Endothelial cell of umbilical vein (primary cell): Measurements from ENCODE around the gene PRPF8. TPM values are rescaled to one million over a fixed set of nuclear protein-coding genes. Genes with fewer than 3 reads are reported as not detected.

Source experiments
- BruUV-seq: library from RNA; stranded (reverse); fragments of 400-500 nt; replicated peaks from 2 replicates; lab custom pipeline; 2021; lab: Mats Ljungman, UMichigan
- CTCF ChIA-PET: fragments of 300-600, 350-600 bp; sonication (Branson Sonifier 250); formaldehyde crosslinking; loops from one replicate; lab custom pipeline; 2021; ENCODE audit warnings: antibody characterized with exemption, inconsistent platforms; lab: Charles Lee
- POLR2A ChIA-PET: fragments of 300-600, 350-600 bp; sonication (Branson Sonifier 250); formaldehyde crosslinking; loops from one replicate; lab custom pipeline; 2021; ENCODE audit warnings: antibody characterized with exemption, inconsistent platforms; lab: Charles Lee
- DNase-seq: peaks from one replicate; pipeline ENCODE4 v3.0.0-alpha.2; 2011; ENCODE audit warnings: low read depth, low spot score
- FAIRE-seq: peaks from 2 replicates; lab custom pipeline; 2011; peaks lifted over from hg19 to GRCh38; lab: Jason Lieb, UNC
- H2AFZ ChIP-seq: 2 replicates; pipeline ENCODE4 v1.6.0; 2012; ENCODE audit warnings: low read depth, low read length, control low read depth, inconsistent platforms
- H3K27ac ChIP-seq: 2 replicates; pipeline ENCODE4 v1.5.1; 2011; ENCODE audit warnings: low read depth, mild to moderate bottlenecking, control low read depth, low read length, moderate library complexity; ENCODE audit not compliant: insufficient read depth
- H3K27me3 ChIP-seq, 2 experiments: 2 replicates each; pipeline versions ENCODE4 v1.6.0 to v1.6.1; 2011; ENCODE audit warnings: low read length in 2 of 2, mixed read lengths in 1 of 2; ENCODE audit not compliant: control insufficient read depth in 2 of 2, insufficient read depth in 2 of 2
- H3K36me3 ChIP-seq, 2 experiments: 2 replicates in 1 of 2; 3 replicates in 1 of 2; pipeline ENCODE4 v1.5.1; 2011; ENCODE audit warnings: low read length in 2 of 2, mild to moderate bottlenecking in 1 of 2, moderate library complexity in 1 of 2; ENCODE audit not compliant: control insufficient read depth in 2 of 2, insufficient read depth in 2 of 2; ENCODE audit errors: extremely low read depth in 1 of 2
- H3K4me1 ChIP-seq: 3 replicates; pipeline ENCODE4 v1.5.1; 2011; ENCODE audit warnings: mild to moderate bottlenecking, low read length; ENCODE audit not compliant: control insufficient read depth, insufficient read depth; ENCODE audit errors: extremely low read depth
- H3K4me2 ChIP-seq: 2 replicates; pipeline ENCODE4 v1.6.1; 2011; ENCODE audit warnings: low read length, control low read depth, mixed read lengths; ENCODE audit not compliant: insufficient read depth
- H3K4me3 ChIP-seq, 3 experiments: fragments of 200-600 bp in 1 of 3; sonication (generic), shearing (Covaris generic) in 1 of 3; replicated peaks in 1 of 3; 2 replicates each; pipeline ENCODE4 v1.5.1; 2011 to 2016; ENCODE audit warnings: control low read depth in 3 of 3, low read length in 3 of 3, mild to moderate bottlenecking in 2 of 3, inconsistent platforms in 1 of 3, low read depth in 1 of 3, moderate library complexity in 1 of 3; ENCODE audit not compliant: insufficient read depth in 1 of 3
- H3K79me2 ChIP-seq: 2 replicates; pipeline ENCODE4 v1.6.0; 2012; ENCODE audit warnings: low read length, inconsistent platforms; ENCODE audit not compliant: control insufficient read depth, insufficient read depth
- H3K9ac ChIP-seq: replicated peaks from 2 replicates; pipeline ENCODE3; 2011; ENCODE audit warnings: low read length, control low read depth; ENCODE audit not compliant: insufficient read depth; ENCODE audit errors: extremely low read depth
- H3K9me1 ChIP-seq: replicated peaks from 3 replicates; pipeline ENCODE4 v1.6.0; 2011; ENCODE audit warnings: mild to moderate bottlenecking, low read length; ENCODE audit not compliant: control insufficient read depth, insufficient read depth; ENCODE audit errors: extremely low read depth
- H3K9me3 ChIP-seq: replicated peaks from 2 replicates; pipeline ENCODE4 v1.5.1; 2012; ENCODE audit warnings: low read length, inconsistent platforms; ENCODE audit not compliant: control insufficient read depth, insufficient read depth
- H4K20me1 ChIP-seq: replicated peaks from 2 replicates; pipeline ENCODE3; 2011; ENCODE audit warnings: mild to moderate bottlenecking, low read length; ENCODE audit not compliant: control insufficient read depth, insufficient read depth; ENCODE audit errors: extremely low read depth
- CTCF ChIP-seq, 2 donors: IDR thresholded peaks; 1 replicate in 1 of 2; 2 replicates in 1 of 2; pipeline ENCODE4 v1.5.1; 2011; ENCODE audit warnings: low read length in 2 of 2, mild to moderate bottlenecking in 2 of 2, moderate library complexity in 2 of 2, control low read depth in 1 of 2, inconsistent platforms in 1 of 2, low read depth in 1 of 2; ENCODE audit not compliant: insufficient read depth in 1 of 2; ENCODE audit errors: extremely low read depth in 1 of 2
- EZH2 ChIP-seq: IDR thresholded peaks from 2 replicates; pipeline ENCODE4 v1.6.1; 2012; ENCODE audit warnings: borderline replicate concordance, low read depth, mild to moderate bottlenecking, moderate library complexity, low read length, inconsistent platforms; ENCODE audit not compliant: severe bottlenecking
- FOS ChIP-seq: IDR thresholded peaks from 2 replicates; pipeline ENCODE4 v1.6.1; 2011; ENCODE audit warnings: mild to moderate bottlenecking, low read length, moderate library complexity, borderline replicate concordance; ENCODE audit not compliant: insufficient read depth
- GATA2 ChIP-seq: IDR thresholded peaks from 2 replicates; pipeline ENCODE4 v1.7.0; 2011; ENCODE audit warnings: low read depth, mild to moderate bottlenecking, moderate library complexity, mixed read lengths, low read length; ENCODE audit not compliant: insufficient read length, insufficient read depth
- JUN ChIP-seq: IDR thresholded peaks from 2 replicates; pipeline ENCODE4 v1.6.1; 2011; ENCODE audit warnings: borderline replicate concordance, low read depth; ENCODE audit not compliant: insufficient read length, insufficient read depth
- MYC ChIP-seq: IDR thresholded peaks from one replicate; pipeline ENCODE4 v1.6.1; 2011; ENCODE audit warnings: mild to moderate bottlenecking, low read depth, low read length
- POLR2A ChIP-seq: IDR thresholded peaks from 2 replicates; pipeline ENCODE4 v1.6.1; 2012; ENCODE audit warnings: low read depth, mild to moderate bottlenecking, control low read depth, low read length
- POLR2AphosphoS5 ChIP-seq: IDR thresholded peaks from 2 replicates; pipeline ENCODE4 v1.6.1; 2012; ENCODE audit warnings: low read depth, mild to moderate bottlenecking, control low read depth, low read length, moderate library complexity; ENCODE audit not compliant: insufficient read depth
- dilution Hi-C: fragments of 300-500 bp; cut with MboI; formaldehyde crosslinking; loops from one replicate; pipeline ENCODE4 v1.15.0; 2019; ENCODE audit warnings: low sequenced_read_pairs; ENCODE audit not compliant: extremely low pct_ligation_motif_present
- intact Hi-C: fragments of 100-400 bp; cut with micrococcal nuclease; formaldehyde crosslinking; loops from one replicate; pipeline ENCODE4 v1.10.0; 2022
- polyA plus RNA-seq, 4 experiments: library from polyadenylated mRNA; depleted of rRNA in 3 of 4; stranded (reverse) in 3 of 4; unstranded in 1 of 4; fragments of >200 nt; gene quantifications; 2 replicates each; pipeline versions ENCODE4 v1.2.1 to v1.2.3, GENCODE V29; 2011 to 2012; ENCODE audit warnings: missing spikeins in 1 of 4
- total RNA-seq: library from RNA; stranded (reverse); gene quantifications from 2 replicates; pipeline ENCODE4 v1.2.3, GENCODE V29; 2021
- TF ChIP-seq, protein P1 (sequence below): IDR thresholded peaks from 2 replicates; pipeline ENCODE4 v1.6.1; 2011; ENCODE audit not compliant: insufficient read depth, insufficient read length

PRPF8 gene
- total and polyA plus RNA-seq, 2 donors (not counting 3 experiments of a cell fraction or from before 2014, with no cell fraction given), result 215 to 301 TPM

DNA sequence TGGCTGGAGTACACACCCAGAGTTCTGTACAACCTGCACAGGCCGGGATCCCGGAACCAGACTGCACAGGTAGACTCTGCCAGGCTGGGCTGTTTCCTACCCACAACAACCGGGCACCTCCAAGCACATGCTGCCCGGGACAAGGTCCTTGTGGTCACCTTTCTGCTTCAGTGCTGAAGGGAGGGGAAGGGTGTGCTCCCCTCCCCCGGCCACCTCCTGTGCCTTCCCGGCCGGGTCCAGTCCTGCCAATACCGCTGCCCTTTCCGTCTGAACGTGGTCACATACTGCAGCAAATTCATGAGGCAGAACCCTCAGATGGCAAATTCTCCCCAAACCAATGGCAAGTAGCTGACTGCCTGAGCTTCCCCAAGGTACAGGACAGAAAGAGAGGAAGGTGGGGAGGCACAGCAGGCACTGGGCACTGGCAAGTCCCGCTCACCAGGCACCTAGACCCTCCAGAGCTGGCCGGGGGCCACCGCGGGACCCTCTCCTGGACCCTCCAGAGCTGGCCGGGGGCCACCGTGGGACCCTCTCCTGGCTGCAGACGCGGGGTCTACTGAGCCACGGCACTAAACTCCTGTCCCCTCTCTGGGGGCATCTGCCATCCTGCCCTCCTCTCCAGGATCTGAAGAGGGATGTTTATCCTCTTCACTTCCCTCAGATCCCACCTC, 78.9 kb downstream of the PRPF8 start:
- dilution Hi-C loops (no loop called here), intact Hi-C loops (no loop called here)
- H4K20me1 ChIP-seq, result no peaks in the 10 kb centered on the region
- H3K9me1 ChIP-seq, result no peaks in the 10 kb centered on the region
- ChIA-PET POLR2A (no interaction called here), CTCF (no interaction called here)
- BruUV-seq, result no TSS peak
- H2AFZ ChIP-seq, result no peak overlapping the region
- H3K27me3 ChIP-seq, result no peaks in the 10 kb centered on the region
- no peak for FAIRE-seq
- H3K9ac ChIP-seq, result no peak overlapping the region
- no peaks in the 10 kb centered on the region for H3K36me3 ChIP-seq
- H3K4me2 ChIP-seq, result no peak overlapping the region
- DNase-seq, result no peak
- H3K9me3 ChIP-seq, result no peaks in the 10 kb centered on the region
- no peaks in the 10 kb centered on the region for H3K79me2 ChIP-seq
- H3K4me3 ChIP-seq, result no peak overlapping the region
- H3K27ac ChIP-seq, result no peak overlapping the region
- no peak for TF ChIP-seq EZH2
- no peak for TF ChIP-seq FOS
- no peak for TF ChIP-seq MYC
- TF ChIP-seq POLR2A, result no peak
- TF ChIP-seq CTCF (IDR thresholded peaks at IDR 0.05; ENCODE audit: extremely low read depth in 1 of 2, insufficient read depth in 1 of 2, low read depth in 1 of 2, low read length in 2 of 2), result no peak
- TF ChIP-seq, protein P1, sequence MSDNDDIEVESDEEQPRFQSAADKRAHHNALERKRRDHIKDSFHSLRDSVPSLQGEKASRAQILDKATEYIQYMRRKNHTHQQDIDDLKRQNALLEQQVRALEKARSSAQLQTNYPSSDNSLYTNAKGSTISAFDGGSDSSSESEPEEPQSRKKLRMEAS, result no peak
- no peak for TF ChIP-seq JUN
- no peak for TF ChIP-seq POLR2AphosphoS5
- TF ChIP-seq GATA2, result no peak
- H3K4me1 ChIP-seq, result no peaks in the 10 kb centered on the region
